Parathyroid adenoma (tissue), 2 donors: Measurements from ENCODE around the gene PCDHA5.
"Not testable (repeated sequence)": the region's sequence is repeated elsewhere in the genome, so short reads cannot be mapped to it uniquely, and the experiment has no call there.

Experiments used
- H2AFZ ChIP-seq: fragments of 300-600 bp; sonication (generic); one replicate; pipeline ENCODE4 v1.7.0; 2017; ENCODE audit warnings: antibody characterized with exemption, mild to moderate bottlenecking
- H3K27ac ChIP-seq: fragments of 300-600 bp; sonication (generic); one replicate; pipeline ENCODE4 v1.7.0; 2017
- H3K27me3 ChIP-seq: fragments of 300-600 bp; sonication (generic); one replicate; pipeline ENCODE4 v1.7.0; 2017; ENCODE audit warnings: low read length; ENCODE audit not compliant: control insufficient read depth, insufficient read depth
- H3K36me3 ChIP-seq: fragments of 300-600 bp; sonication (generic); one replicate; pipeline ENCODE4 v1.7.0; 2017; ENCODE audit warnings: low read length; ENCODE audit not compliant: control insufficient read depth, insufficient read depth
- H3K4me1 ChIP-seq: fragments of 300-600 bp; sonication (generic); one replicate; pipeline ENCODE4 v1.7.0; 2017; ENCODE audit warnings: control low read depth
- H3K4me2 ChIP-seq: fragments of 300-600 bp; sonication (generic); one replicate; pipeline ENCODE4 v1.7.0; 2017; ENCODE audit warnings: low read length
- H3K4me3 ChIP-seq: fragments of 300-600 bp; sonication (generic); one replicate; pipeline ENCODE4 v1.7.0; 2017; ENCODE audit warnings: low read depth, low read length
- H3K79me2 ChIP-seq: fragments of 300-600 bp; sonication (generic); one replicate; pipeline ENCODE4 v1.7.0; 2017; ENCODE audit warnings: control low read depth
- H3K9ac ChIP-seq: fragments of 300-600 bp; sonication (generic); one replicate; pipeline ENCODE4 v1.7.0; 2017; ENCODE audit warnings: mild to moderate bottlenecking
- H3K9me3 ChIP-seq: fragments of 300-600 bp; sonication (generic); one replicate; pipeline ENCODE4 v1.7.0; 2017; ENCODE audit warnings: low read length; ENCODE audit not compliant: control insufficient read depth
- CTCF ChIP-seq: fragments of 300-600 bp; sonication (generic); IDR thresholded peaks from one replicate; pipeline ENCODE4 v1.7.0; 2017; ENCODE audit warnings: antibody characterized with exemption, mild to moderate bottlenecking
- donor health status: primary hyperparathyroidism.

Gene PCDHA5

GRCh38 chr5:140840978-140841962 is 19.9 kb downstream of the PCDHA5 start, which contains the start of gene PCDHA8:
Gene PCDHA8, plus strand, starts transcription at chr5:140841187. Its CDS starts 135 bp downstream, at chr5:140841322.
- H3K9ac ChIP-seq: no peak within 1 kb of the TSS
- H3K4me3 ChIP-seq: no peak within 1 kb of the TSS
- H3K4me1 ChIP-seq: no peaks in the 10 kb centered on the region
- no peak within 1 kb of the TSS for H2AFZ ChIP-seq
- no peaks in the 10 kb centered on the region for H3K9me3 ChIP-seq
- H3K27me3 ChIP-seq: no peaks in the 10 kb centered on the region
- H3K36me3 ChIP-seq: no peaks in the 10 kb centered on the region
- H3K79me2 ChIP-seq: no peaks in the 10 kb centered on the region
- H3K4me2 ChIP-seq: no peak within 1 kb of the TSS
- no peak within 1 kb of the TSS for H3K27ac ChIP-seq
- TF ChIP-seq CTCF: no peak

GRCh38 chr5:140842798-140843733 is 21.7 kb downstream of the PCDHA5 start:
- Histone ChIP-seq H2AFZ (no peak overlapping the region), H3K27me3 (no peaks in the 10 kb centered on the region), H3K4me2 (no peak overlapping the region), H3K9me3 (no peaks in the 10 kb centered on the region), H3K36me3 (no peaks in the 10 kb centered on the region), H3K4me1 (no peaks in the 10 kb centered on the region), H3K27ac (no peak overlapping the region), H3K79me2 (no peaks in the 10 kb centered on the region), H3K4me3 (no peak overlapping the region), H3K9ac (no peak overlapping the region)
- TF ChIP-seq CTCF: no peak

- H3K9me3 ChIP-seq, H2AFZ ChIP-seq, H3K27me3 ChIP-seq, H3K79me2 ChIP-seq, H3K27ac ChIP-seq, H3K9ac ChIP-seq, H3K4me2 ChIP-seq, H3K36me3 ChIP-seq, H3K4me3 ChIP-seq, H3K4me1 ChIP-seq: not testable (repeated sequence)
These were observed 27.0 kb downstream of the PCDHA5 start, which contains the start of gene PCDHA9 for GRCh38 chr5:140848139-140849102. Gene PCDHA9, plus strand, starts transcription at chr5:140848382. Its CDS starts 114 bp downstream, at chr5:140848496.

- H3K4me1 ChIP-seq, H3K79me2 ChIP-seq, H3K27me3 ChIP-seq, H2AFZ ChIP-seq, H3K9ac ChIP-seq, H3K4me3 ChIP-seq, H3K9me3 ChIP-seq, H3K27ac ChIP-seq, H3K4me2 ChIP-seq, H3K36me3 ChIP-seq: not testable (repeated sequence)
These were observed 28.6 kb downstream of the PCDHA5 start for GRCh38 chr5:140849831-140850634.
